UCSD-AML1 (cell line): ENCODE data around the gene MYBPC2.

Source experiments
- DNase-seq: peaks from one replicate; lab custom pipeline; 2025; ENCODE audit not compliant: unreplicated experiment; lab: John Stamatoyannopoulos, UW

Gene MYBPC2

GRCh38 chr19:50513746-50514345 lies 81.2 kb downstream of the MYBPC2 start, which contains the start of gene ASPDH:
ASPDH (minus strand) TSS chr19:50513913; CDS start chr19:50513823, 90 bp downstream.
- DNase-seq: no peak

- DNase-seq: no peak
These were observed 81.9 kb downstream of the MYBPC2 start for GRCh38 chr19:50514346-50515167.

GRCh38 chr19:50515168-50515561 lies 82.5 kb downstream of the MYBPC2 start:
- DNase-seq: no peak
